Measurements from ENCODE around the gene SHQ1. TPM values are rescaled to one million over a fixed set of nuclear protein-coding genes. Genes with fewer than 3 reads are reported as not detected.
A peak's percentile ranks its signal among the peaks of the same experiment; 100 is the strongest.

Gene SHQ1
- total and polyA plus RNA-seq, 2 experiments from 2014 or later, result 18.3 to 28.7 TPM

GRCh38 chr3:72760225-72760624 is 88.0 kb downstream of the SHQ1 start (continued):
- no peak for TF ChIP-seq REST (IDR thresholded peaks at IDR 0.05; ENCODE audit: unreplicated experiment)

- no peak for TF ChIP-seq ETS1 (IDR thresholded peaks at IDR 0.05)
- TF ChIP-seq EZH2phosphoT487 (IDR thresholded peaks at IDR 0.05; ENCODE audit: unreplicated experiment), result no peak
- TF ChIP-seq STAT1 (IDR thresholded peaks at IDR 0.05; ENCODE audit: unreplicated experiment), result no peak
- no peak for TF ChIP-seq CREB1 (CRISPR knock-in tag; IDR thresholded peaks at IDR 0.05; ENCODE audit: low read depth)
- no peak for TF ChIP-seq ZNF114 (CRISPR knock-in tag; IDR thresholded peaks at IDR 0.05)
- TF ChIP-seq CTCF (conservative IDR thresholded peaks at IDR 0.05; ENCODE audit: low read depth in 2 of 2), result no peak
- Mint-ChIP-seq H3K4me1 (peaks cover 3% of the 10 kb centered on the region), H3K36me3 (ENCODE audit: low read depth) (no peaks in the 10 kb centered on the region), H3K27me3 (ENCODE audit: insufficient read depth, low read depth, poor library complexity) (no peaks in the 10 kb centered on the region), H3K9me3 (no peaks in the 10 kb centered on the region), H3K27ac (0 out of 2 replicates have a peak overlapping the region, but pooled peaks have one; percentile 18), H3K4me3 (no peak overlapping the region)
- Histone ChIP-seq H2AFZ (no peak overlapping the region), H3K4me1 (ENCODE audit: insufficient read depth) (no peaks in the 10 kb centered on the region), H3K9me2 (ENCODE audit: insufficient read depth) (no peaks in the 10 kb centered on the region), H3K27me3 (ENCODE audit: insufficient read depth) (no peaks in the 10 kb centered on the region), H3K27ac (ENCODE audit: low read depth) (no peak overlapping the region), H4K20me1 (replicated peaks; ENCODE audit: insufficient read depth) (no peaks in the 10 kb centered on the region), H3K4me2 (no peak overlapping the region), H3K4me3 (no peak overlapping the region), H3F3A (replicated peaks; ENCODE audit: low read depth) (no peaks in the 10 kb centered on the region), H3K36me3 (ENCODE audit: insufficient read depth) (no peaks in the 10 kb centered on the region), H3K79me2 (replicated peaks; ENCODE audit: insufficient read depth) (no peaks in the 10 kb centered on the region)
- ATAC-seq (no peak), DNase-seq (ENCODE audit: low spot score) (no peak)
Measured at GRCh38 chr3:72756900-72757299, 91.3 kb downstream of the SHQ1 start.

GRCh38 chr3:72754582-72754981 is 93.7 kb downstream of the SHQ1 start:
- Mint-ChIP-seq H3K4me1 (no peaks in the 10 kb centered on the region), H3K27me3 (ENCODE audit: insufficient read depth, low read depth, poor library complexity) (no peaks in the 10 kb centered on the region), H3K4me3 (no peak overlapping the region), H3K9me3 (no peaks in the 10 kb centered on the region), H3K27ac (peak overlapping the region; percentile 38), H3K36me3 (ENCODE audit: low read depth) (no peaks in the 10 kb centered on the region)
- H4K20me1 ChIP-seq (replicated peaks; ENCODE audit: insufficient read depth), result no peaks in the 10 kb centered on the region
- DNase-seq (ENCODE audit: low spot score) (no peak), ATAC-seq (no peak)
- H3K36me3 ChIP-seq (ENCODE audit: insufficient read depth), result no peaks in the 10 kb centered on the region
- H3F3A ChIP-seq (replicated peaks; ENCODE audit: low read depth), result no peaks in the 10 kb centered on the region
- no peak overlapping the region for H3K27ac ChIP-seq (ENCODE audit: low read depth)
- no peak overlapping the region for H3K4me3 ChIP-seq
- no peaks in the 10 kb centered on the region for H3K27me3 ChIP-seq (ENCODE audit: insufficient read depth)
- H2AFZ ChIP-seq, result no peak overlapping the region
- no peaks in the 10 kb centered on the region for H3K9me2 ChIP-seq (ENCODE audit: insufficient read depth)
- H3K4me2 ChIP-seq, result no peak overlapping the region
- no peaks in the 10 kb centered on the region for H3K4me1 ChIP-seq (ENCODE audit: insufficient read depth)
- H3K79me2 ChIP-seq (replicated peaks; ENCODE audit: insufficient read depth), result no peaks in the 10 kb centered on the region
- no peak for TF ChIP-seq ETS1 (IDR thresholded peaks at IDR 0.05)
- no peak for TF ChIP-seq EZH2phosphoT487 (IDR thresholded peaks at IDR 0.05; ENCODE audit: unreplicated experiment)
- TF ChIP-seq REST (IDR thresholded peaks at IDR 0.05; ENCODE audit: unreplicated experiment), result no peak
